Fibroblast of skin of left biceps (primary cell): ENCODE measurements around the gene SSR4.

Source experiments
- DNase-seq, 2 experiments: peaks; one replicate each; pipeline ENCODE4 v3.0.0-alpha.2; 2013; ENCODE audit warnings: low read depth in 2 of 2

SSR4 gene

DNA sequence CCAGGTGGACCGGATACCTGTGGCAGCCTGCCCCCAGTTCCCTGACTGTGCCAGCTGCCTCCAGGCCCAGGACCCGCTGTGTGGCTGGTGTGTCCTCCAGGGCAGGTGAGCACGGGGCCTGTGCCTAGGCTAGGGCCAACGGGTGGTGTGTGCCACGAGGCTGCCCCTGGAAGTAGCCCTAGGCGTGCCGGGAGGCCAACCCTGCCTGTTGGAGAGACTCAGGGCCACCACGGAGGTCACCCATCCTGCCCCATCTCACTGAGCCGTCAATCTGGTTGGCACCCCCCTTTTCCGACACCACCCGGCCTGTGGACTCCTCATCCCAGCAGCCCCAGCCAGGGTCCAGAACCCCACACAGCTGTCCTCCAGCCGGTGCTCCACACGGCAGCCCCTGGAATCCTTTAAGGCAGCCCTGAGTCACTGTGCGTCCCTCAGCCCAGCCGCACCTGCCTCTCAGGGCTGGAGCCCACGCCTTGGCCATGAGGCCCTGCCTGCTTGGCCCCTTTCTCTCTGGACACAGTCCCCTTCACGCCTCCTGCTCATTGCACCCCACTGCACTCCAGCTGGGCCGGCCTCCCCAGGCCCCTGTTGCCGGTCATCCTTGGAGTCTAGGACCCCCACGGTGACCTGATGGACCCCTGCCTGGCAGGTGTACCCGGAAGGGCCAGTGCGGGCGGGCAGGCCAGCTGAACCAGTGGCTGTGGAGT is 25.2 kb upstream of the SSR4 start:
- no peak for DNase-seq

DNA sequence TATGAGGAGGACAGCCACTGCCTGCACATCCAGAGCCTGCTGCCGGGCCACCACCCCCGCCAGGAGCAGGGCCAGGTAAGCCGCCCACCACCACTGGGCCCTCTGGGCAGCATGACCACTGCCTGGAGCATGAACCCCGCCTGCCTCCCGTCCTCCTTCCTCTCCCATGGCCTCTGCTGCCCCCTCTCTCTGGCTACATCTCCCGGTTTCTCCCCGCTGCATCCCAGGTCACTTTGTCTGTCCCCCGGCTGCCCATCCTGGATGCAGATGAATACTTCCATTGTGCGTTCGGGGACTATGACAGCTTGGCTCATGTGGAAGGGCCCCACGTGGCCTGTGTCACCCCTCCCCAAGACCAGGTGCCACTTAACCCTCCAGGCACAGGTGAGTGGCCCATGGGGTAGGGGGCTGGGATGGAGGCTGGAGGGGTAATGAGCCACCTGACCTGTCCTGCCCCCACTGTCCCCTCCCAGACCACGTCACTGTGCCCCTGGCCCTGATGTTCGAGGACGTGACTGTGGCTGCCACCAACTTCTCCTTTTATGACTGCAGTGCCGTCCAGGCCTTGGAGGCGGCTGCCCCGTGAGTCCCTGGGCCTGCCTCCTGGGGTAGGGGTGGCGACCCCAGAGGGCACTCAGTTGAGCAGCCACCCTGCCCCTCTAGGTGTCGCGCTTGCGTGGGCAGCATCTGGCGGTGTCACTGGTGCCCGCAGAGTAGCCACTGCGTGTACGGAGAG is 24.4 kb upstream of the SSR4 start:
- no peak for DNase-seq

DNA sequence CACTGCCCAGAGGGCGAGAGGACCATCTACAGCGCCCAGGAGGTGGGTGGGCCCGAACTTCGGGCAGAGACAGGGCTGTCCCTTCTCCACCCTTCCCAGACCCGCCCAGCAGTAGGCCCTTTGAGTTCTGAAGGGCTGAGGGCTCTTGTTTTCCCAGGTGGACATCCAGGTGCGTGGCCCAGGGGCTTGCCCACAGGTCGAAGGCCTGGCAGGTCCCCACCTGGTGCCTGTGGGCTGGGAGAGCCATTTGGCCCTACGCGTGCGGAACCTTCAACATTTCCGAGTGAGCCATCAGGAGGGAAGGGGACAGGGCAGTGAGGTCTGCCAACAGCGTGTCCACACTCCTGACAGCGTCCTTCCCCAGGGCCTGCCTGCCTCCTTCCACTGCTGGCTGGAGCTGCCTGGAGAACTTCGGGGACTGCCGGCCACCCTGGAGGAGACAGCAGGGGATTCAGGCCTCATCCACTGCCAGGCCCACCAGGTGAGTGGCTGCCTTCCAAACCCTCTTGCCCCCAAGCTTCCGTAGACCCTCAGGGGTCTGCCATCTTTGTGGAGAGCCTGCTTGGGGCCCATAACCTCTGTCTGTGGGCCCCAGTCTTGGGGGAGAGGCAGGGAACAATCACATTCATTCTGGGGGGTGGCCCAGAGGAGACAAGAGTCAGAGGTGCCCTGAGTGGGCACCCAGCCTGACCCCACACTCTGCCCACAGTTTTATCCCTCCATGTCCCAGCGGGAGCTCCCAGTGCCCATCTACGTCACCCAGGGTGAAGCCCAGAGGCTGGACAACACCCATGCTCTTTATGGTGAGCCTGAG is 23.7 kb upstream of the SSR4 start:
- no peak for DNase-seq

DNA sequence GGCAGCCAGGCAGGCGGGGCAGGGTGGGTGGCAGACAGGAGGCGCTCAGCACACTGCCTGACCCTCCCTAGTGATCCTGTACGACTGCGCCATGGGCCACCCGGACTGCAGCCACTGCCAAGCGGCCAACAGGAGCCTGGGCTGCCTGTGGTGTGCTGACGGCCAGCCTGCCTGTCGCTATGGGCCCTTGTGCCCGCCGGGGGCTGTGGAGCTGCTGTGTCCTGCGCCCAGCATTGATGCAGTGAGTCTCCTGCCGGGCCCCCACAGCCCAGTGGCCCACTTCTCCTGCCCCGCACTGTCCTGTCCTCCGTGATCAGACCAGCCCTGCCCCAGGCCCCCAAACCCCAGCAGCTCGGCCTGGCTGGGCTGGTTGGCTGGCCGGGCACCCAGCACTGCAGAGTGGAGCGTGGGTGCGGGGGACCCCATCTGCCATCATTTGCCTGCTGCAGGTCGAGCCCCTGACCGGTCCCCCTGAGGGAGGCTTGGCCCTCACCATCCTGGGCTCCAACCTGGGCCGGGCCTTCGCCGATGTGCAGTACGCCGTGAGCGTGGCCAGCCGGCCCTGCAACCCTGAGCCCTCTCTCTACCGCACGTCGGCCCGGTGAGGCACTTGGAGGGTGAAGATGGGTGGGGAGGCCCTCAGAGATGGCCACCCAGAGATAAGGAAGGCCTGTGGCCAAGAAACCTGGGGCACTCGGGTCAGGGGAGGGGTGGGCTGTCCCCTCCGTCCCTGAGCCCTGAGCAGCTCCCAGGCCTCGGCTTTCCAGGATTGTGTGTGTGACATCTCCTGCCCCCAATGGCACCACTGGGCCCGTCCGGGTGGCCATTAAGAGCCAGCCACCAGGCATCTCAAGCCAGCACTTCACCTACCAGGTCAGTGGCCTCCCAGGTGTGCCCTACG is 22.8 kb upstream of the SSR4 start:
- DNase-seq: no peak

DNA sequence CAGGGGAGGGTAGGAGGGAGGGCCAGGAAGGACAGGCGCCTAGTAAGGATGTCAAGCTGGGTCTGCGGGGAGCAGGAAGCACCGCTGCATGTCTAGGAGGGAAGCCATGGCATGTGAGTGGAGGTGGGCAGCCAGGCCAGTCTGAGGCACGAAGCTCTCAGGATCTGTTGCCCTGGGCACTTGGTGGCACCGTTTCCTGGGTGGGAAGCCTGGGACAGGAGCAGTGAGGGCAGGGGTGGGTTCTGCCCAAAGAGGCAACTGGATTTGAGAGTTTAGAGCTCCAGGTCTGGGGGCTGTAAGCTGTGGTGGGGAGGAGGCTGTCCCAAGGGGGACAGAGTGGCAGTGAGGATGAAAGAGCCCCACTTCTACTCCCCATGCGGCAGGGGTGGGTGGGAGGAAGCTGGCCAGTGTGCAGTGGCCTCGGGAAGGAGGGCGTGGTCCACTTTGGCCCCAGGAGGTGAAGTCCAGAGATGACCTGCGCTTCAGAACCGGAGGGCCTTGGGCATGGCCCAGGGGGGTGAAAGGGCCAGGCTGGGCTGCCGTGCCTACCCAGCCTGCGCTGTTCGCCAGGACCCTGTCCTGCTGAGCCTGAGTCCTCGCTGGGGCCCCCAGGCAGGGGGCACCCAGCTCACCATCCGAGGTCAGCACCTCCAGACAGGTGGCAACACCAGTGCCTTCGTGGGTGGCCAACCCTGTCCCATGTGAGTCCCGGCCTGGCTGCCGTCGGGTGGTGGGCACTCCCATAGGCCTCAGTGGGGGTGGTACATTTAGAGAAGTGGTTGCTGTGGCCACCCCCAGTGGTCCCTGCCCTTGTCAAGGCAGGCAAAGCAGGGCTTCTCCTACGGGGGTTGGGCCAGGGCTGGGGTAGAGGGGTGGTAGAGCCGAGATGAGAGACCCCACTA is 21.9 kb upstream of the SSR4 start:
- DNase-seq: no peak

DNA sequence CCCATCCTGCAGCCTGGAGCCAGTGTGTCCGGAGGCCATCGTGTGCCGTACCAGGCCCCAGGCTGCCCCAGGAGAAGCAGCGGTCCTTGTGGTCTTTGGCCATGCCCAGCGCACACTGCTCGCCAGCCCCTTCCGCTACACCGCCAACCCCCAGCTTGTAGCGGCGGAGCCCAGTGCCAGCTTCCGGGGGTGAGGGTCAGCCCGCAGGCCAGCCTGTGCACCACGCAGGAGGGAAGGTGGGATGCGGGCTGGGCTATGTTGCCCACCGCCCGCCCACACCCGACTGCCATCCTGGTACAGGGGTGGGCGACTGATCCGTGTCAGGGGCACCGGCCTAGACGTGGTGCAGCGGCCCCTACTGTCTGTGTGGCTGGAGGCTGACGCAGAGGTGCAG is 21.3 kb upstream of the SSR4 start:
- DNase-seq: no peak

DNA sequence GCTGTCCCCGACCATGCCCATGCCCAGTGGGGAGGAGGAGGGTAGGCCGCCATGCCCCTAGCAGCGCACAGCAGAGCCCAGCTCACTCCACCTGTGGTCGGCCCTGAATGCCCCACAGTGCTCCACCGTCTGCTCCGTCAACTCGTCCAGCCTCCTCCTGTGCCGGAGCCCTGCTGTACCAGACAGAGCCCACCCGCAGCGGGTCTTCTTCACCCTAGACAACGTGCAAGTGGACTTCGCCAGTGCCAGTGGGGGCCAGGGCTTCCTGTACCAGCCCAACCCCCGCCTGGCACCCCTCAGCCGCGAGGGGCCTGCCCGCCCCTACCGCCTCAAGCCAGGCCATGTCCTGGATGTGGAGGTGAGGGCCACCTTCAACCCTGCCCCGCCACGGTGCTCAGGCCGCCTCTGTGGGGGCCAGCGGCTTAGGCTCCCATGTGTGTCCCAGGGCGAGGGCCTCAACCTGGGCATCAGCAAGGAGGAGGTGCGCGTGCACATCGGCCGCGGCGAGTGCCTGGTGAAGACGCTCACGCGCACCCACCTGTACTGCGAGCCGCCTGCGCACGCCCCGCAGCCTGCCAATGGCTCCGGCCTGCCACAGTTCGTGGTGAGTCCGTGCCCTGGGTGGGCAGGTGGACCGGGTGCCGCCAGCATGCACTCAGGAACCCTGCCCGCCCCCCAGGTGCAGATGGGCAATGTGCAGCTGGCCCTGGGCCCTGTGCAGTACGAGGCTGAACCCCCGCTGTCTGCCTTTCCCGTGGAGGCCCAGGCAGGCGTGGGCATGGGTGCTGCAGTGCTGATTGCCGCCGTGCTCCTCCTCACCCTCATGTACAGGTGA is 20.5 kb upstream of the SSR4 start:
- no peak for DNase-seq

DNA sequence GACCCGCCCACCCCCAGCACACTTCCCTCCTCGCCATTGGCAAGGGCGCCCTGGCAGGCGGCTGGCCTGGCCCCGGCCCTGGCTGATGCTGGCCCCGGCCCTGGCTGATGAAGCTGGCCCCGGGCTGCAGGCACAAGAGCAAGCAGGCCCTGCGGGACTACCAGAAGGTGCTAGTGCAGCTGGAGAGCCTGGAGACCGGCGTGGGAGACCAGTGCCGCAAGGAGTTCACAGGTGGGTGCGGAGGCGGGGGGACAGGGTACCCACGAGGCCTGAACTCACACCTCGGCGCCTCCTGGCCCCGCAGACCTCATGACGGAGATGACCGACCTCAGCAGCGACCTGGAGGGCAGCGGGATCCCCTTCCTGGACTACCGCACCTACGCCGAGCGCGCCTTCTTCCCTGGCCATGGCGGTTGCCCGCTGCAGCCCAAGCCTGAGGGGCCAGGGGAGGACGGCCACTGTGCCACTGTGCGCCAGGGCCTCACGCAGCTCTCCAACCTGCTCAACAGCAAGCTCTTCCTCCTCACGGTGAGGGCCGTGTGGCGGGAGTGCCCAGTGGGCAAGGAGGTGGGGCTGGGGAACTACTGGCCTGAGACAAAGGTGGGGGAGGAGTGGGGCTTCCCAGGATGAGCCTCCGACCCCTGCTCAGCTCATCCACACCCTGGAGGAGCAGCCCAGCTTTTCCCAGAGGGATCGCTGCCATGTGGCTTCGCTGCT is 19.7 kb upstream of the SSR4 start:
- no peak for DNase-seq

DNA sequence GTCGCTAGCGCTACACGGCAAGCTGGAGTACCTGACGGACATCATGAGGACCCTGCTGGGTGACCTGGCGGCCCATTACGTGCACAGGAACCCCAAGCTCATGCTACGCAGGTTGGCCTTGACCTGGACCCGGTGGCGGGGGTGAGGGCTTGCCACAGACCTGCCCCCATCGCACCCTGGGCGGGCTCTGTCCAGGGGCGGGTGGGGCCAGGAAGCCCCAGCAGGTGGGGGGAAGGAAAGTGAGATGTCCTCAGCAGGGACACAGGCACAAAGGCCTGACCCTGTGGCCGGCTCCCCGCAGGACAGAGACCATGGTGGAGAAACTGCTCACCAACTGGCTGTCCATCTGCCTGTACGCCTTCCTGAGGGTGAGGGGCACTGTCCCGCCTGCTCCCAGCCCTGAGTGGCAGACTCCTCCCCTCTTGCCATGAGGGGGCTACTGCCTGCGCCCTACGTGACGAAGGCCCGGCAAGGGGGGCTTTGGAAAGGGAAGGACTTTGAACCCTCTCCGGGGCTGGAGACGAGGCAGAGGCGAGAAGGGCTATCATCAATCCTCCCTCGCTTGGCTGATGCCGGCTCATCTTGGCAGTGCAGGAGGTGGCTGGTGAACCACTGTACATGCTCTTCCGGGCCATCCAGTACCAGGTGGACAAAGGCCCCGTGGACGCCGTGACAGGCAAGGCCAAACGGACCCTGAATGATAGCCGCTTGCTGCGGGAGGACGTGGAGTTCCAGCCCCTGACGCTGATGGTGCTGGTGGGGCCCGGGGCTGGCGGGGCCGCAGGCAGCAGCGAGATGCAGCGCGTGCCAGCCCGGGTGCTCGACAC is 19.0 kb upstream of the SSR4 start:
- DNase-seq: no peak

DNA sequence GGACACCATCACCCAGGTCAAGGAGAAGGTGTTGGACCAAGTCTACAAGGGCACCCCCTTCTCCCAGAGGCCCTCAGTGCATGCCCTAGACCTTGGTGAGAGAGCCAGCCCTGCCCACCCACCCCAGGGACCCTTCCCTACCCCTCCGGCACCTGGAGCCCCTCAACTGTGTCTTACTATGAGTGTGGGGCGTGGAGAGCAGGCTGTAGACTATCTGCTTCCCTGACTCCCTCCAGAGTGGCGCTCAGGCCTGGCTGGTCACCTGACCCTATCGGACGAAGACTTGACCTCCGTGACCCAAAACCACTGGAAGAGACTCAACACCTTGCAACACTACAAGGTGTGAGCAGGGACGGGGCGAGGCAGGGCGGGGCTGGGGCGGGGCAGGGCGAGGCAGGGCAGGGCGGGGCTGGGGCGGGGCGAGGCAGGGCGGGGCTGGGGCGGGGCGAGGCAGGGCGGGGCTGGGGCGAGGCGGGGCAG is 18.3 kb upstream of the SSR4 start:
- no peak for DNase-seq

DNA sequence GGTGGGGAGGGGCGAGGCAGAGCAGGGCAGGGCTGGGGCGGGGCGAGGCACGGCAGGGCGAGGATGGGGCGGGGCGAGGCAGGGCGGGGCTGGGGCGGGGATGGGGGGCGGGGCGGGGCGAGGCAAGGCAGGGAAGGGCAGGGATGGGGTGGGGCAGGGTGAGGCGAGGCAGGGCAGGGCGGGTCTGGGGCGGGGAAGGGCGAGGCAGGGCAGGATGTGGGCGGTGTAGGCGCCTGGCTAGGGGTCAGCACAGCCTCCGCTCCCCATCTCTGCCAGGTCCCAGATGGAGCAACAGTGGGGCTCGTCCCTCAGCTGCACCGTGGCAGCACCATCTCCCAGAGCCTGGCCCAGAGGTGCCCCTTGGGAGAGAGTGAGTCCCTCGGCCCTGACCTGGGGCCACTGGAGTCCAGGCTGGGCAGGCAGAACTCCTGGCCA is 17.8 kb upstream of the SSR4 start:
- no peak for DNase-seq

DNA sequence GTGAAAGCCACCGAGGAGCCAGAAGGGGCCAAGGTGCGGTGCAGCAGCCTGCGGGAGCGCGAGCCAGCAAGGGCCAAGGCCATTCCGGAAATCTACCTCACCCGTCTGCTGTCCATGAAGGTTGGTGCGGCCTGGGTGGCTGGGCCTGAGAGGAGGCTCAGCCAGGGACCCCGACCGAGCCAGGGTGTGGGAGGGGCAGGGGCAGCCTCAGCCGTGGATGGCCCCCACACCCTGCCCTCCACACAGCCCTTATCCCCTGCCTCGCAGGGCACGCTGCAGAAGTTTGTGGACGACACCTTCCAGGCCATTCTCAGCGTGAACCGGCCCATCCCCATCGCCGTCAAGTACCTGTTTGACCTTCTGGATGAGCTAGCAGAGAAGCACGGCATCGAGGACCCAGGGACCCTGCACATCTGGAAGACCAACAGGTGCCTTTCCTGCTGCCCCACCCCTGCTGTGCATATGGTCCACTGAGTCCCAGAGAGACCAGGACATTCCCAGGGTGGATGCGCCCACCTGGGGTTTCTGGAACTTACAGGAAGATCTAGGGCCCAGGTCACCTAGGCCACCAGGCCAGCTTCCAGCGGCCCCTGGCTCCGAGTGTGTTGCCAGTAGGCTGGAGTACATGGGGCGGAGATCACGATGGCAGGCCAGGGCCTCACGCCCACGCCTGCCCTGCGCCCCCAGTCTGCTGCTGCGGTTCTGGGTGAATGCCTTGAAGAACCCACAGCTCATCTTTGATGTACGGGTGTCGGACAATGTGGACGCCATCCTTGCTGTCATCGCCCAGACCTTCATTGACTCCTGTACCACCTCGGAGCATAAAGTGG is 17.0 kb upstream of the SSR4 start:
- no peak for DNase-seq

DNA sequence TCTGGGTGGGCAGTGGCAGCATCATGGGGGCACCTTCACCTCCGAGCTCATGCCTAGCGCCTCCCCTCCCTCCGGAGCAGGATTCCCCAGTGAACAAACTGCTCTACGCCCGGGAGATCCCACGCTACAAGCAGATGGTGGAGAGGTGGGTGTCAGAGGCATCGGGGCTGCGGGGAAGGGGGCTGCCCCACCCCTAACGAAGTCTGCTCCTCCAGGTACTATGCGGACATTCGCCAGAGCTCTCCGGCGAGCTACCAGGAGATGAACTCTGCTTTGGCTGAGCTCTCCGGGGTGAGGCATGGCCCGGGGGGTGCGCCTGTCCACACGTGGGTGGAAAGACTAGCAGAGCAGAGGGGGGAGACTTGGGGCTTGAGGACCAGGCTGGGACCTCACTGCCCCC is 16.3 kb upstream of the SSR4 start:
- DNase-seq: no peak

DNA sequence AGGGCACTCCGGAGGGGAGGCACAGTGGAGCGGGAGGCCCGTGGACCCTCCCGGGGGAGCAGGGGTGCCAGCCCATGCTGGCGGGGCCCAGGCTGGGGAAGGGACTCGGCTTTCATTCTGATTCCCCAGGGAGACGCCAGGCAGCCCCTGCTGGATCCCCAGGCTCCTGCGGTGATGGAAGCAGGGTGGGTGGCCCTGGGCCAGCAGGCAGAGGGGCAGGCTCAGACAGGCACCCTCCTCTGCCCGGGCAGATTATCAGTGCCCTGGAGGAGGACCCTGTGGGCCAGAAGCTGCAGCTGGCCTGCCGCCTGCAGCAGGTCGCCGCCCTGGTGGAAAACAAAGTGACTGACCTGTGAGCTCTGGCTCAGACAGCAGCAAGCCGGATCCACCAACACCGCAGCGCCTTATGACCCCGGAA is 15.8 kb upstream of the SSR4 start:
- DNase-seq: no peak

DNA sequence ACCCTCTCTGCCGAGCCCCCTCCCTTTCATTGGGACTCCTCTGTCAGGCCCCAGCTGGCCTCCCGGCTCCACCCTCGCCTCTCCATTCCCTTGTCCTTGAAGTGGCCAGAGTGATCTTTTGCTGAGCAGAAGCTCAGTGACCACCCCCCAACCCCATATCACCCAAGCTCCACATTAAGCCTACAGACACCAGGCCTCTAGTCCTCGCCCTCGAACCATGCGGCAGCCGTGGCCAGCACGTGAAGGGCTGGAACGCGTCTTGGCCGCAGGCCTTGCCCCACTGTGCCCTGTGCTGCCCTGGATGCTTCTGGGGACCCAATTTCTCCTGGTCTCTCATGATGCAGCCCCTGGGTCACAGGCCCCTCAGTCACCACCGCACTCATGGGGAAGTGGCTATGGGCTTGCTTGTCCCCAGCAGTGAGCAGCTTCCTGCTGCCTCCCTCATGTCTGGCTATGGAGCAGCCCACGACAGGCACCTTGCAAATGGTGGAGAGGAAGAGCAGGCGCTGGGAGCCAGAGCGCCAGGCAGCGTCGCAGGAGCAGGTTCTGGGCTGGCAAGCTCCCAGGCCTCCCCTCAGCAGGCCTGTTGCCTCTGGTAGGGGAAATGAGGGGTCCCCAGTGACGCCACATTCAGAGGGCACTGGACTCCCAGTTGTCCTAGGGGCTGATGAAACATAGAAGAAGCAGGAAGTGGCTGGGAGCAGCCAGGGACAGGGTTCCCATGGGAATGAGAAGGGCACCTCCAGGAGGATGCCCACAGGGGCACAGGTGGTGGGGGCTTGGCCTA is 14.4 kb upstream of the SSR4 start:
- no peak for DNase-seq
